GM12891 (cell line): Measurements from ENCODE around the gene MTG1.
"Not testable (repeated sequence)": the region's sequence is repeated elsewhere in the genome, so short reads cannot be mapped to it uniquely, and the experiment has no call there.

Experiments used
- DNase-seq: peaks from one replicate; pipeline ENCODE4 v3.0.0; 2011; ENCODE audit warnings: low spot score; ENCODE audit not compliant: insufficient read length
- FAIRE-seq: peaks from 2 replicates; lab custom pipeline; 2011; peaks lifted over from hg19 to GRCh38; lab: Jason Lieb, UNC
- PAX5 ChIP-seq: IDR thresholded peaks from 2 replicates; pipeline ENCODE4 v1.6.1; 2011; ENCODE audit warnings: low read length, moderate library complexity, mild to moderate bottlenecking; ENCODE audit not compliant: insufficient read depth, severe bottlenecking
- POLR2A ChIP-seq: IDR thresholded peaks from 2 replicates; pipeline ENCODE4 v1.6.1; 2011; ENCODE audit warnings: low read depth, low read length, control low read depth
- POLR2AphosphoS5 ChIP-seq: IDR thresholded peaks from 2 replicates; pipeline ENCODE4 v1.6.1; 2011; ENCODE audit warnings: low read depth, low read length, control low read depth
- POU2F2 ChIP-seq: IDR thresholded peaks from 2 replicates; pipeline ENCODE4 v1.6.1; 2011; ENCODE audit warnings: low read depth, mild to moderate bottlenecking, control low read depth, low read length, moderate library complexity
- SPI1 ChIP-seq: IDR thresholded peaks from 2 replicates; pipeline ENCODE4 v1.6.1; 2011; ENCODE audit warnings: low read depth, low read length, control low read depth
- TAF1 ChIP-seq: IDR thresholded peaks from 2 replicates; pipeline ENCODE4 v1.6.1; 2011; ENCODE audit warnings: low read depth, low read length, control low read depth

The MTG1 gene

GRCh38 chr10:133439517-133440461, 45.8 kb downstream of the MTG1 start:
- TF ChIP-seq POU2F2, result no peak
- TF ChIP-seq PAX5, result no peak
- TF ChIP-seq SPI1, result no peak
- TF ChIP-seq POLR2A, result no peak
- no peak for TF ChIP-seq TAF1
- TF ChIP-seq POLR2AphosphoS5, result no peak
- DNase-seq (no peak), FAIRE-seq (no peak)

DNA sequence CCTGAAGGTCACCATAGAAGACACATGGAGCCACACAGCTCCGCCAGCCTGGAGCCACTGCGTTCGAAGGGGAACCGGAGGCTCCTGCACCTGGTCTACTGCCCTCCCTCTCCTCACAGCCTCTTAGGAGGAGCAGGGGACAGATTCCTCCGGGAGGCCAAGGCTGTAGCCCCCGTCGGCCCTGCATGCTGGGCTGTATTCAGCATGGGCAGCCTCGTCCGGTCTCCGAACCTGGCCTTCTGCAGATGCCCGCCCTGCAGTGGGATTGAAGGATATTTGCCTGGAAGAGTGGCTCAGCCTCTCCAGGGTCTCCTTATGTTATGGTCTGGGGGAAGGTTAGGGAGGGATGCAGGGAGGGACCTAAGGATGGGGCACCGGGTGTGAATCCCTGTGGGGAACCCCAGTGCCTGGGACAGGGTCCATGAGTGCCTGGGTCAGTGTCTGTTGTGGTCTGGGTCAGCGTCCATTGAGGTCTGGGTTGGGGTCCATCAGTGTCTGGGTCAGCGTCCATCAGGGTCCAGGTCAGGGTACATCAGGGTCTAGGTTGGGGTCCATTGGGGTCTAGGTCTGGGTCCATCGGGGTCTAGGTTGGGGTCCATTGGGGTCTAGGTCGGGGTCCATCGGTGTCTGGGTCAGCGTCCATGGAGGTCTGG, 46.8 kb downstream of the MTG1 start:
- no peak for TF ChIP-seq POU2F2
- no peak for TF ChIP-seq POLR2A
- no peak for TF ChIP-seq SPI1
- TF ChIP-seq POLR2AphosphoS5, result no peak
- TF ChIP-seq PAX5, result no peak
- TF ChIP-seq TAF1, result no peak
- FAIRE-seq, result no peak
- DNase-seq, result no peak

GRCh38 chr10:133441356-133441755, 47.4 kb downstream of the MTG1 start:
- not testable (repeated sequence) for FAIRE-seq

GRCh38 chr10:133441780-133442179, 47.8 kb downstream of the MTG1 start:
- no peak for DNase-seq
- FAIRE-seq, result no peak
- TF ChIP-seq POLR2A (no peak), PAX5 (no peak), POLR2AphosphoS5 (no peak), TAF1 (no peak), SPI1 (no peak), POU2F2 (no peak)

More at GRCh38 chr10:133441356-133441755, 47.4 kb downstream of the MTG1 start:
- not testable (repeated sequence) for DNase-seq

- DNase-seq (peak; percentile 6), FAIRE-seq (no peak)
- TF ChIP-seq POLR2AphosphoS5 (no peak), PAX5 (no peak), SPI1 (no peak), POU2F2 (no peak), POLR2A (no peak), TAF1 (no peak)
These were observed 48.4 kb downstream of the MTG1 start for GRCh38 chr10:133442191-133442966.

DNA sequence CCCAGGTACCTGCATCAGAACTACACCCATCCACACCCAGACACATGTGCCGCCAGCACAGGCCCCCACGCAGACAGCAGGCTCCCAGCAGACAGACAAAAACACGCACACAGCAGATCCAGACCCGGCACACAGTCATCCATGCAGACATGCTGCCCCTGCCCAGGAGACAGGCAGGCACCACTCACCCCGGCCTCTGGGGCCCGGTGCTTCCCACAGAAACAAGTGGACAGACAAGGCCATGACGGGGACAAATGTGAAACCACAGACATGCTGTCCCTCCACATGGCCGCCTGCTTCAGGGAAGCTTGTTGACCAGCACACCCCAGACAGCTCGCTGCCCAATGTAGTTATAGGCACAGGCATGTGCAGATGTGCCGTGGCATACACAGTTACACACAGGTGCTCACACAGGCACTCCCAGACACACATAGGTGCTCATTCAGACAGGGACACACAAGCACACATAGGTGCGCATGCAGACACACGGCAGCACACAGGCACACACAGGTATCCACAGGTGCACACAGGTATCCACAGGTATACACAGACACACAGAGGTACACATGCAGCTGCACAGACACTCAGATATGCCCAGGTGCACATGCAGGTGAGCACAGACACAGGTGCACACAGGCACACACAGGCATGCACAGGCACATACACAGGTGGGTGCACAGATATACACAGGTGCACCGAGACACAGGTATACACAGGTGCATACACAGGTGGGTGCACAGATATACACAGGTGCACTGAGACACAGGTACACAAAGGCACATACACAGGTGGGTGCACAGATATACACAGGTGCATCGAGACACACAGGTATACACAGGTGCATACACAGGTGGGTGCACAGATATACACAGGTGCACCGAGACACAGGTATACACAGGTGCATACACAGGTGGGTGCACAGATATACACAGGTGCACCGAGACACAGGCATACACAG, 49.3 kb downstream of the MTG1 start:
- TF ChIP-seq POLR2AphosphoS5 (no peak), TAF1 (no peak), SPI1 (no peak)
- no peak for FAIRE-seq
- DNase-seq, result no peak

- no peak for FAIRE-seq
- no peak for TF ChIP-seq TAF1
- TF ChIP-seq POLR2AphosphoS5, result no peak
- no peak for TF ChIP-seq POLR2A
- no peak for TF ChIP-seq POU2F2
- DNase-seq, result peak; percentile 7
These were observed 50.6 kb downstream of the MTG1 start for GRCh38 chr10:133444342-133445267.

DNA sequence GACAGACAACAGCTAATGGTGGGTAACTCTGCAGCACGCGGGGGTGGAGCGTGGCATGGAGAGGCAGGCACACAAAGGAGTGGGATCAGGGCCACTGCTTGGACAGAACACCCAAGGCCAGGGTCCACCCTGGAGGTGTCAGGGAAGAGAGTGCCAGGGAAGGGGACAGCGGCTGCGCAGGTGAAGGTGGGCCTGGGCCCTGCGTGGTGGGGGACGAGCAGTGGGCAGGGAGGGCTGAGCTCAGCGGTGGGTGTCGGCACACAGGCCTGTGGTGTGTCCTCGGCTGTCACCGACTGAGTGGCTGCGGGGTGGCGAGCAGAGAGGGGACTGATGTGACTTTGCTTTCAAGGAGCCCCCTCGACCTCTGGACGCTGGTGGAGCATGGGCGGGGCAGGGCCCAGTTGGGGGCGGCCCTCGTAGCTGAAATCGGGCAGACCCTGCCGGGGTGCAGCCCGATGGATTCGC, 51.3 kb downstream of the MTG1 start:
- FAIRE-seq (no peak), DNase-seq (no peak)
- TF ChIP-seq TAF1 (no peak), POU2F2 (no peak), PAX5 (no peak), SPI1 (no peak), POLR2A (no peak), POLR2AphosphoS5 (no peak)
